IMR-90 (cell line): Measurements from ENCODE around the gene CHD6. TPM values are rescaled to one million over a fixed set of nuclear protein-coding genes. Genes with fewer than 3 reads are reported as not detected.

ENCODE experiments used
- ATAC-seq: fragments of 200-7000 bp; cut with Tn5 transposase; 2 replicates; pipeline ENCODE4 v1.9.1; 2020; ENCODE audit warnings: low read depth, mild to moderate bottlenecking, moderate library complexity
- BruUV-seq: library from RNA; stranded (reverse); fragments of 400-500 nt; replicated peaks from 2 replicates; lab custom pipeline; 2021; lab: Mats Ljungman, UMichigan
- CTCF ChIA-PET: fragments of 300-600 bp; formaldehyde crosslinking; extraction: SDS; loops from one replicate; lab custom pipeline; 2021; ENCODE audit warnings: antibody characterized with exemption; lab: Yijun Ruan, JAX
- POLR2A ChIA-PET: fragments of 300-600 bp; sonication (Branson Sonifier 250); formaldehyde crosslinking; loops from one replicate; lab custom pipeline; 2022; ENCODE audit warnings: antibody characterized with exemption; ENCODE audit not compliant: unreplicated experiment; lab: Charles Lee
- DNase-seq: peaks from one replicate; pipeline ENCODE4 v3.0.0; 2013
- H2AFZ ChIP-seq: replicated peaks from 2 replicates; pipeline ENCODE3; 2013; ENCODE audit warnings: low read length, mild to moderate bottlenecking; ENCODE audit not compliant: poor library complexity
- H2AK5ac ChIP-seq: 2 replicates; pipeline ENCODE4 v1.6.1; 2013; ENCODE audit warnings: low read depth, low read length, inconsistent platforms
- H2AK9ac ChIP-seq: replicated peaks from 2 replicates; pipeline ENCODE3; 2013; ENCODE audit warnings: mild to moderate bottlenecking, low read depth, low read length, moderate library complexity; ENCODE audit not compliant: poor library complexity
- H2BK120ac ChIP-seq: 2 replicates; pipeline ENCODE4 v1.6.1; 2013; ENCODE audit warnings: low read depth, low read length, inconsistent platforms
- H2BK15ac ChIP-seq: 3 replicates; pipeline ENCODE4 v1.6.1; 2013; ENCODE audit warnings: low read depth, low read length, inconsistent platforms
- H2BK20ac ChIP-seq: 2 replicates; pipeline ENCODE4 v1.6.1; 2013; ENCODE audit warnings: low read depth, mild to moderate bottlenecking, inconsistent platforms, low read length, moderate library complexity
- H2BK5ac ChIP-seq: 2 replicates; pipeline ENCODE4 v1.6.1; 2013; ENCODE audit warnings: mild to moderate bottlenecking, low read depth, low read length, inconsistent platforms; ENCODE audit not compliant: poor library complexity, severe bottlenecking
- H3K14ac ChIP-seq: replicated peaks from 2 replicates; pipeline ENCODE4 v1.6.1; 2013; ENCODE audit warnings: low read depth, low read length, inconsistent platforms
- H3K18ac ChIP-seq: 2 replicates; pipeline ENCODE4 v1.6.1; 2013; ENCODE audit warnings: low read depth, low read length, control low read depth
- H3K23ac ChIP-seq: 2 replicates; pipeline ENCODE4 v1.6.1; 2013; ENCODE audit warnings: low read depth, low read length, inconsistent platforms
- H3K27ac ChIP-seq: 2 replicates; pipeline ENCODE4 v1.5.1; 2013; ENCODE audit warnings: mild to moderate bottlenecking, control low read depth, low read length; ENCODE audit not compliant: insufficient read depth
- H3K27me3 ChIP-seq: 2 replicates; pipeline ENCODE4 v1.6.1; 2013; ENCODE audit warnings: low read length; ENCODE audit not compliant: control insufficient read depth, insufficient read depth
- H3K36me3 ChIP-seq: 2 replicates; pipeline ENCODE4 v1.6.1; 2013; ENCODE audit warnings: low read length, mixed read lengths; ENCODE audit not compliant: control insufficient read depth, insufficient read depth
- H3K4ac ChIP-seq: 2 replicates; pipeline ENCODE4 v1.6.1; 2013; ENCODE audit warnings: low read depth, low read length, inconsistent platforms
- H3K4me1 ChIP-seq: 2 replicates; pipeline ENCODE4 v1.6.1; 2013; ENCODE audit warnings: low read length, mixed read lengths; ENCODE audit not compliant: control insufficient read depth, insufficient read depth
- H3K4me2 ChIP-seq: 2 replicates; pipeline ENCODE4 v1.6.1; 2013; ENCODE audit warnings: low read depth, mild to moderate bottlenecking, control low read depth, low read length, moderate library complexity
- H3K4me3 ChIP-seq: 2 replicates; pipeline ENCODE4 v1.5.1; 2013; ENCODE audit warnings: low read depth, mild to moderate bottlenecking, control low read depth, low read length, moderate library complexity; ENCODE audit not compliant: insufficient read depth
- H3K56ac ChIP-seq: 2 replicates; pipeline ENCODE4 v1.6.1; 2013; ENCODE audit warnings: low read length, inconsistent platforms; ENCODE audit not compliant: insufficient read depth; ENCODE audit errors: extremely low read depth
- H3K79me1 ChIP-seq, 2 experiments: 2 replicates each; pipeline ENCODE4 v1.6.1; 2013; ENCODE audit warnings: low read length in 2 of 2, inconsistent platforms in 1 of 2, low read depth in 1 of 2
- H3K9ac ChIP-seq: 2 replicates; pipeline ENCODE4 v1.6.1; 2013; ENCODE audit warnings: low read depth, low read length, control low read depth
- H3K9me1 ChIP-seq: 2 replicates; pipeline ENCODE4 v1.6.1; 2013; ENCODE audit warnings: low read length, inconsistent platforms; ENCODE audit not compliant: insufficient read depth
- H3K9me3 ChIP-seq: 2 replicates; pipeline ENCODE4 v1.6.1; 2013; ENCODE audit warnings: low read length; ENCODE audit not compliant: control insufficient read depth, insufficient read depth
- H4K20me1 ChIP-seq: 2 replicates; pipeline ENCODE4 v1.6.1; 2013; ENCODE audit warnings: low read length, inconsistent platforms; ENCODE audit not compliant: insufficient read depth
- H4K5ac ChIP-seq: 2 replicates; pipeline ENCODE4 v1.6.1; 2013; ENCODE audit warnings: mild to moderate bottlenecking, low read depth, low read length, control low read depth
- H4K8ac ChIP-seq, 2 experiments: 2 replicates each; pipeline ENCODE4 v1.6.1; 2013; ENCODE audit warnings: low read depth in 2 of 2, low read length in 2 of 2, control low read depth in 1 of 2, inconsistent platforms in 1 of 2
- H4K91ac ChIP-seq: 2 replicates; pipeline ENCODE4 v1.6.1; 2013; ENCODE audit warnings: low read depth, low read length, inconsistent platforms; ENCODE audit not compliant: insufficient read depth
- BHLHE40 ChIP-seq: fragments of 150-350 bp; IDR thresholded peaks from 2 replicates; pipeline ENCODE4 v1.6.1; 2016; ENCODE audit warnings: mild to moderate bottlenecking, low read depth, low read length
- MAFK ChIP-seq: IDR thresholded peaks from 2 replicates; pipeline ENCODE4 v1.6.1; 2012; ENCODE audit warnings: low read depth, low read length, improper control_type of control experiment
- MAZ ChIP-seq: IDR thresholded peaks from 2 replicates; pipeline ENCODE4 v1.6.1; 2012; ENCODE audit warnings: low read depth, mild to moderate bottlenecking, low read length, improper control_type of control experiment, moderate library complexity, borderline replicate concordance
- NFE2L2 ChIP-seq: fragments of 150-350 bp; IDR thresholded peaks from 2 replicates; pipeline ENCODE4 v1.6.1; 2016; ENCODE audit warnings: low read depth, mild to moderate bottlenecking, low read length
- RFX5 ChIP-seq: IDR thresholded peaks from 2 replicates; pipeline ENCODE4 v1.8.0; 2012; ENCODE audit warnings: low read depth, mild to moderate bottlenecking, low read length, moderate library complexity
- USF2 ChIP-seq: fragments of 150-350 bp; IDR thresholded peaks from 2 replicates; pipeline ENCODE4 v1.6.1; 2017; ENCODE audit warnings: mild to moderate bottlenecking, antibody characterized with exemption, low read length, low read depth
- WGBS, 2 experiments: methylation state at CpG; one replicate each; pipeline versions ENCODE4 v1.1.5 to v1.1.7; 2013; ENCODE audit warnings: missing lambda C conversion rate in 2 of 2; ENCODE audit not compliant: insufficient read length in 1 of 2; ENCODE audit errors: extremely low coverage in 2 of 2; 5-methylcytosine and 5-hydroxymethylcytosine counted together
- dilution Hi-C: fragments of 300-500 bp; cut with HindIII; formaldehyde crosslinking; loops from one replicate; pipeline ENCODE4 v1.14.3; 2018; ENCODE audit warnings: low sequenced_read_pairs; ENCODE audit not compliant: unreplicated experiment
- in situ Hi-C: fragments of 300-500 bp; cut with MboI; formaldehyde crosslinking; loops from 3 replicates; pipeline ENCODE4 v1.14.3; 2019; ENCODE audit warnings: low sequenced_read_pairs, inconsistent platforms, mixed read lengths
- intact Hi-C: fragments of 100-400 bp; cut with micrococcal nuclease; formaldehyde crosslinking; loops from 2 replicates; pipeline ENCODE4 v1.10.0; 2022
- polyA plus RNA-seq, 3 experiments: library from polyadenylated mRNA; depleted of rRNA; stranded (reverse); fragments of >200 nt; gene quantifications; 2 replicates each; pipeline ENCODE4 v1.2.3, GENCODE V29; 2012; ENCODE audit warnings: low replicate concordance in 1 of 3
- total RNA-seq: library from RNA; depleted of rRNA; stranded (reverse); fragments of >200 nt; gene quantifications from 2 replicates; pipeline ENCODE4 v1.2.3, GENCODE V29; 2012

Gene CHD6
- total and polyA plus RNA-seq, 2 of the 4 experiments (the other 2 are of a cell fraction): 8.8 to 26.7 TPM

DNA sequence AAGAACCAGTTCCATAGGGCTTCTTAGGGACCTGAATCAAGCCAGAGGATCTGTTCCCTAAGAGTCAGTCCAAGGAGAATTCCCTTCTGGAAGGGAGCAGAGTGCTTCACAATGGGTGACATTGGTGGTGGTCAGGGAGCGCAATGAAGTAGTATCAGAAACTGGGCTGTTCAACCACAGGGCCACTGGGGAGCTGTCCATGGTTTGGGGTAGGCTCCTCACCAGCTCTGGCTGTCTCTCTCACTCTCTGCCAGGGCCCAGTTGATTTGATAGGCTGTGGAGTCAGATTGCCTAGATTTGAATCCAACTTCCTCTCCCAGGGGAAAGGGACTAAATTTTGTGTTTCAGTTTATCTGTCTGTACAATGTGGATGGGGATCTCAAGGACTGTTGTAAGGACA, 36.7 kb upstream of the CHD6 start:
- ChIA-PET POLR2A (no interaction called here), CTCF (no interaction called here)
- Histone ChIP-seq H3K79me1 (no peaks in the 10 kb centered on the region), H4K91ac (no peak overlapping the region), H3K9me3 (no peaks in the 10 kb centered on the region), H3K9me1 (no peaks in the 10 kb centered on the region), H3K27me3 (peaks cover 5% of the 10 kb centered on the region), H2BK5ac (no peak overlapping the region), H2BK20ac (no peak overlapping the region), H3K36me3 (no peaks in the 10 kb centered on the region), H3K23ac (no peak overlapping the region), H3K4ac (no peak overlapping the region), H3K9ac (no peak overlapping the region), H3K18ac (no peak overlapping the region), H3K4me2 (no peak overlapping the region), H2AK5ac (no peak overlapping the region), H4K20me1 (no peaks in the 10 kb centered on the region), H3K56ac (no peak overlapping the region), H3K27ac (no peak overlapping the region), H3K4me1 (no peaks in the 10 kb centered on the region), H2AFZ (peak overlapping the region; percentile 33), H3K14ac (no peak overlapping the region), H3K4me3 (no peak overlapping the region), H4K5ac (no peak overlapping the region), H2BK120ac (no peak overlapping the region), H2AK9ac (no peak overlapping the region), H2BK15ac (no peak overlapping the region), H4K8ac (no peak overlapping the region)
- intact Hi-C loops (no loop called here), dilution Hi-C loops (no loop called here), in situ Hi-C loops (no loop called here)
- DNase-seq: peak; percentile 23
- ATAC-seq: peak; percentile 80
- BruUV-seq: no TSS peak
- WGBS, 2 experiments: no CpG with 5 or more reads among the region's 1 CpG
- no peak for TF ChIP-seq BHLHE40
- no peak for TF ChIP-seq RFX5
- no peak for TF ChIP-seq USF2
- no peak for TF ChIP-seq NFE2L2
- TF ChIP-seq MAZ: no peak
- no peak for TF ChIP-seq MAFK
